GM21737 (cell line): Measurements from ENCODE around the gene FGF9.

ENCODE experiments used
- ATAC-seq: cut with Tn5 transposase; IDR thresholded peaks from one replicate; pipeline ENCODE4 v1.9.1; 2021; ENCODE audit warnings: mild to moderate bottlenecking, moderate library complexity; ENCODE audit not compliant: unreplicated experiment

Gene FGF9

DNA sequence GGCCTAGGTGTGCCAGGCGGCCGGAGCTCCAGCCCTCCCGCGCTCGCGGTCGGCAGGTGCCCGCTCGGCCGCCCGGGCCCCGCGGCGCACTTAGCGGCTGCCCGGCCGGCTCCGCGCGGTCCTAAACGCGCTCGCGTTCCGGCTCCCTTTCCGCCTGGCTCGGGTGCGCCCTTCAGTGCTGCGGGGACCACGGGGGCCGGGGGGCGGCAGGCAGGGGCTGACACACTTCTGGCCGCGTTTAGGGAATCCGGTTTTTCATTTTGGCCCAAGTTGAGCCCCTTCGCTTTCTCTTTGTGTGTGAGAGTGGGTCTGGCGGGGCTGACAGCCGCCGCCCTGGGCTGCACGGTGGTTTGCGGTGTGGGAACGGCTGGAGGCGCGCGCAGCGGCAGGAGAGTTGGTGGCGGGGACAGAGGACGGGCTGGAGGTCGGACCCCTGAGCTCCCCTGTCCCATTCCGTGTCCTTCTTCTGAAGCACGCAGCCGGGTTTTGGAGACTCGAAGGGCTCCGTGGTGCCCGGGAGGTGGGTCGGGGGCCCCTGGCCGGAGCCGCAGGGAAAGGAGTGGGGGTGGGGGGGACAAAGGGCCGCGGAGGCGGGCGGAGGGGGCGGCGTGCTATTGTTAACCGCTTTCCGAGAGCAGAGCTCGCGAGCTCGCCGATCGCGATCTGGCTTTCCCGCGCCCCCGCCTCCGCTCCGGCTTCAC is 3.1 kb downstream of the FGF9 start:
- ATAC-seq = peak; percentile 31

DNA sequence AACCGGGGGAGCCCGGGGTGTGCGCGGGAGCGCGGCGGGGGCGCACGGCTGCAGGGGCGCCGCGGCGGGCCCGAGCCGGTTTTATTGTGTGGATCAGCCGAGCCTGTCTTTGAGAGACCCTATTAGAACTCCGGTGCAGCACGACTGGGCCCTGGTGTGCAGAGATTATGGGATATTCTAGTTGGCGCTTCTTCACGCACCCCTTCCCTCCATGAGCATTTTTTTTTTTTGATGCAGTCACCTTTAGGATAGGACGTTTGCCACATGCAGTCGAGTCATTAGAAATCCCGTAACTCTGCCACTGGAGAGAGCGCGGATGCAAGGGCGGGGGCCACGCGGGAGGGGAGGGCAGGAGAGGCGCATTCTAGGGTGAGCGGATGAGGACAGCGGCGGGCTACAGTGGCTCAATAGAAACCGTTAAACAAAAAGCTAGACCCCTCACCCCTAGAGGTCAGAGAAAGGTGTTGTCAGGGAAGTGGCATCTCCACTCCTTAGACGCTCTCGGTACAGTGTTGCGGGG is 3.7 kb downstream of the FGF9 start:
- ATAC-seq = no peak

DNA sequence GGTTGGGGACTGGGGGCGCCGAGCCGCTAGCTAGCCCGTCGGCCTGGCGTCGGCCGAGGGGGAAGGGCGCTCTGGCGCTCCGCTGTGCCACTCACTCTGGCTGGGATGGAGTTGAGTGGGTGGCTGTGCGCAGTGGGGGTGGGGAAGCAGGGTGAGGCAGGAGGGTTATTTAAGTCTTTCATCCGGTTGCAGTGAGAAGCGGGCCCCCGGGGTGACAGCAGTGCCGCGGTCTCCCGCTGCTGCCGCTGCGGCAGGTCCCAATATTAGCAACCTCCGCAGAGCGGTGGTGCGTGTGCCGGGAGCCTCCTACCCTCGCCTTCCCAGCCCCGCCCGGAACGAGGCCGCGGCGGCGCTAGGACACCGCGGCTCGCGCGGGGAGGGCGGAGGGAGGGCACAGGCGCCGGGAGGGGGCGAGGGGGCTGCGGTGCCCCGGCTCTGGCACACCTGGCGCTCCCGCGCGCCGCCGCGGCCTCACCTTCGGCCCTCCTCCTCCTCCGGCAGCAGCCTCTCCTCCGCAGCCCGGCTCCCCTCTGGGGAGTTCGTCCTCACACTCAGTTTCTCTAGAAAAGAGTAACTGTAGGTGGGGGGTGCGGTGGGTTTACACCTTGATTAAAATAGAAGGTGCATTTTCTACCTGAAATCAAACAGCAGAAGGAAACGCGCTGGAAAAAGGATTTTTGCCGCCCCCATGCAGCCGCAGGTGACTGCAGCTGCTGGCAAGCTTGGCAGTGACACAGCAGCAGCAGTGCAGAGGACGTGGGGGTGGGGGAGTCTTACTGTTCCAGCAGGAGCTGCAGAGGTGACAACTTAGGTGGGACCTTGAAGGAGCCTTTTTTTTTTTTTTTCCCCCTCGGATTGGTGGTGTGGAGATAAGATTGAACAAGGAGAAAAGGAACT is 4.5 kb downstream of the FGF9 start:
- no peak for ATAC-seq

DNA sequence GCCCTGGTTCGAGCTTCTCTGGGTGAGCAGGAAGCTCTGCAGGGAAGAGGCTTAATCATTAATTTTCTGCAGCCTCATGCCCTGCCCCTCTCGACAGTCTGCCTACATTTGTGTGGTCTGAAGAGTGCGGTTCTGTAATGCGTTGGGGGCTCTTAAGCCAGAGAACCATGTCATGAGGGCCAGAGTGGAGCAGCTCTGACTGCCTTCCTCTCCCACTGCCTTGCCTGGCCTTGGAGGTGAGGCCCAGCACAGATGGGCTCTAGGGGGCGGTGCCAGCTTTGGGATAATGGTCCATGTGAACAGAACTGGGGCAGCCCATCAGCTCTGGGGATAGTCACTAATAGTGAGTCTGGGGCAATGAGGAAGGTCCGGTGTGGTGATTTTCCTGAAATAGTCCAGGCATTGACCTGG is 5.7 kb downstream of the FGF9 start:
- ATAC-seq = no peak

DNA sequence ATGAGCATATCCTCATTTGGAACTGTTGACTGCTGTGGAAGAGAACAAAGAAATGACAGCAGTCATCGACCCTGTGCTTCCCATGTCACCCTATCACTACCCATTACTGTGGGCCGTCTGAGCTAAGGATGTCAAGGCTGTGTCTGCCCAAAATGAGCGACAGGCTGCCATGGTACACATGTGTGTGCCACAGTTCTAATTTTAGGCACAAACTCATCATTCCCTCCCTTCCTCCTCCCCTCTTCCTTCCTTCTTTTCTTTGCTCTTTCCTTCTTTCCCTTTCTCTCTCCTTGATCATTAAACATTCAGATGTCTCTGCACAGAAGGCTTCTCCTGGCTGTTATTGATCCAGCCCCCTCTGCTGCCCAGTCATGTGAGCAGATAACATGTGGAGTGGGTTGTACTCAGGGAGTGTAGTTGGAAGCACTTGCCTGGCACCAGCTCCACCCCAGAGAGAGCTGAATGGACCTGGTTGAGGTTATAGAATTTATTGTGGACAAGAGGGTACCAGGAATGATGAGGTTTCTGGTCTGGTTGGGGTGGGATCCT is 6.3 kb downstream of the FGF9 start:
- ATAC-seq = no peak

DNA sequence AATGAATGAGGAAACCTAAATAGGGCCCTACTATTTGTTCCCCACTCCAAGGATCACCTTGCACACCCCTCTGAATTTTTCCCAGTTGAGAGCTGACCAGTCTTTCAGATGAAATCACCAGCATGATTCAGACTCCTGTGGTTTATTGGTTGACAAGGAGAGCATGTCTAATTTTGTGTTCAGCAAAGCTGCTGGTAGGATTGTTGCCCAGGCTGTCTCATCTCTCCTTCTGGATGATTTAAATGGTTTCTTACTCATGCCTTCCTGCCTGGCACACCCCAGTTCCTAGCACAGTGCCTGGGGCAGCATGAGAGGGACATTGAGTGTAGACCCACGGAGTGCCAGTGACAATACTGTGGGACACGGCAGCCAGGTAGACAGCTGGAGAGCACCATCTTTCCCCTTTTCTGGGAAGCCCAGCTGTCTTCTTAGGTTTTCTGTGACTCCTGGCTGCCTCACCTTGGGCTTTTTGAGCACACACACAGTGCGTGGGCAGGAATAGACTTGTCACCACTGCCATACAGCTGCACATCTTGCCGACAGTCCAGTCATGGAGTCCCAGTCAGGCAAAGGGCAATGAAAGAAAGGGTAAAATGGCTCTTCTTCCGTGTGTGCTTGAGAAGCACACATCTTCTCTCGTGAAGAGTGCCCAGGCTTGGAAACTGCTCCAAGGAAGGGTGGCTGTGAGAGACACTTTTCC is 12.3 kb downstream of the FGF9 start:
- no peak for ATAC-seq

DNA sequence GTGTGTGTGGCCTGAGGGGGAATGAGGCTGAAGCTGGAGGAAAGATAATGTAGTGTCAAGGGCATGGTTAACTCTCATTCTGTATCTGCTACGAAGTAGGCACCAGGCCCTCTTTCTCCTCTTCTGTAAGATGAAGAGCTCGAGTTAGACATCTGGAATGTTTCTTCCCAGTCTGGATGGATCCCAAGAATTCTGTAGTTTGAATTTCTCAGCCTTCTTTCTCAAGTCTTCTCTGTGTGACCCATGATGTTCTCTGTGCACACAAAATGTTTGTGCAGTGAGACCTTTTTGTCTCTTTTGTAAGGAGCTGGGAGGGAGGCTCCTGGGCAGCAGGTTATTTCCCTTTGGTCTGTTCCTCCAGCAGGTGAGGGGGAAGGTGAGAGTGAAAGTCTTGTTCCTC is 13.7 kb downstream of the FGF9 start:
- ATAC-seq = no peak

DNA sequence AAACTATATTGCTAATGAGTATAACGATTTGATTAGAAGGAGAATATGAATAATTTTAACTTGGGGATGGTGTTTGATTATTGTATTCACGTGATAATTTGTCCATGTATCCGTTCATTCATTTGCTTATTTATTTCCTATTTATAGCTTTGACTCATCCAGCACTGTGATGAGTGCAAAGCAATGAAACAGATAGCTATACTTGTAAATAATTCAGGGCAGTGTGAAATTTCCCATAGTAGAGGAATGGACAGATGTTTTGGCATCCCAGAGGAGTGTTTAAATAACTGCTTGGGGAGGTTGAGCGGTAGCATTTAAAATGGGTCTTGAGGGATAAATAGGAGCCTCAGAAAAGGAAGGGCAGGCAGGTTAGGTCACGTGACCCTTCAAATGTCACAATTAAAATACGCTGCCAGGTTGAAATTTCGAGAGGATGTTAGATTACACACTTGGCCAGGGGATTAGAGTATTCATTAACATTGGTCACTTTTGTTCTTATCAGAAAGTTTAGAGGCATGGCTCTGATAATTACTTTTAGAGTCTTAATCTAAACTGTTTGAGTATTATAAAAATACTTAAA is 14.7 kb downstream of the FGF9 start:
- ATAC-seq = no peak

DNA sequence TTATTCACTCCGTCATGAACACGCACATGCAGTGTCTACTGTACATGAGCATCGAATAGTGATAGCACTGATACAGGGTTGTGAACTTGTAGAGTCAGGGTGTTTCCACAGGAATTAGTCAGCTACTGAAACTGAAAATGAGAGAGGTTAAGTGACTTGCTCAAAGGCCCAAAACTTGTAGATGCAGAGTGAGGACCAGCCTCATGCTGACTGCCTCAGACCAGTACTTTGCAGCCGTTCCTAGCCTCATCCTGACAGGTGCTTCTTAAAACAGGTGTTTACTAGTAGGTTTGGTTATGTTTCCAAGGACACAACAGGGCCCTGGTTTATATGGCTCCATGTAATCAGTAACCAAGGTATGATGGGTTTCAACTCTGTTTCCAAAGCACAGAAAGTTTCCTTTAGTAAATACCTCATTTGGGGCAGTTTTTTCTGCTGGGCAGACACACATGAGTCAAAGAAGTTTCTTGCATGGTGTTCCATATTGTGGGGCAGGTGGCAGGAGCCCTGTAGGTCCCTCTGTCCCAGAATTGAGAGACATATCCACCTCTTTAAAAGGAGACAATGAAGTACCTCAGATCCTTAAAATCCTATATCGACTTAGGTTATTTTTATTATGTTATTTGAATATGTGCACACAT is 16.0 kb downstream of the FGF9 start:
- ATAC-seq = peak; percentile 95

DNA sequence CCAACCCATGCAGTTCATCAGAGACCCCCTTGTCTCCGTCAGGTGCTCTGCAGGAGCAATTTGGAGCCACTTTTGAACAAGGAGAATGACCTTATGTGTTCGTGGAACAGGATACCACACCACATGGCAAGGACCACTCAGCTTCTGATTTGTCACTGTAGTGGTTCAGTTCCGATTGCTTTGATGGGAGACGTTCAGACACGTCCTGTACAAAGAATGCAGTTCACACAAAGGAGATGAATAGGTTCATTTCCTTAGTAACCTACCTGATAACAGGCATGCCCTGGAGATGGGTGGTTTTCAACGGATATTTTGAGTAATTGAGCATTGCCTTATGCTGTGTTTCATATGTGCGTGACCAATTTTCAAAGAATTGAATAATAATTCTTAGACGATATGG is 17.2 kb downstream of the FGF9 start:
- ATAC-seq = no peak

DNA sequence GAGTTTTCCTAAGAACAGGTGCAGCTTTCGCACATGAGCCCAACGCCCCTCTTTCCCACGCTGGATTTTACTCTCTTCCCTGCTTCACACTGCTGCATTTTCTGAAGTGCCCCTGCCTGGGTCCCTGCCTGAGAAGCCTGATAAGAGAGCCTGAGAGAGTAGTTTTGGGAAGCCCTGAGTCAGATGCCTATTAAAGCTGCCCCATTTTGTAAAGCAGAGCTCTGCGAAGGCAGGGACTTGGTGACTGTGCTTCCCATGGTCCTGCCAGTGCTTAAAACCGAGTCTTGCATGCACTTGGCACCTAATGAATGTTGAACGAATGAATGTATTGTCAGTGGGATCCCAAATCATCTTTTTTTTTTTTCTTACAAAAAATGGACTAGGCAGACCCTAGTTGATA is 18.2 kb downstream of the FGF9 start:
- ATAC-seq = no peak

DNA sequence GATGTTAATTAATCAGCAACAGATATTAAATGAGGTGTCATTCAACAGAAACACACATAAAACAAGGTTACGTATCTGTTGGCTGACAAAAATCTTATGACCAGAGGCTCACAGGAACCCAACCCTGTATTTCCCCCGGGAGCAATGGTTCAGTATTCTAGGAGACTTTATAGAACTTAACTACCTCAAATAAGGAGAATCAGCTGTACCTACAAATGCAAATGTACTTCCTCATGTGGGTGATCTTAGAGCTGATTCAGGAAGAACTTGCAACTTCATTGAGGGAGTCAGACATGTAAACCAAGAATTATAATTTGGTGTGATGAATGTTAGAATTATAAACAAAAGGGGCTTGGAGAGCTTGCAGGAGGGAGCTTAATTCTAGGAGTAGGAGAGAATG is 20.1 kb downstream of the FGF9 start:
- no peak for ATAC-seq

DNA sequence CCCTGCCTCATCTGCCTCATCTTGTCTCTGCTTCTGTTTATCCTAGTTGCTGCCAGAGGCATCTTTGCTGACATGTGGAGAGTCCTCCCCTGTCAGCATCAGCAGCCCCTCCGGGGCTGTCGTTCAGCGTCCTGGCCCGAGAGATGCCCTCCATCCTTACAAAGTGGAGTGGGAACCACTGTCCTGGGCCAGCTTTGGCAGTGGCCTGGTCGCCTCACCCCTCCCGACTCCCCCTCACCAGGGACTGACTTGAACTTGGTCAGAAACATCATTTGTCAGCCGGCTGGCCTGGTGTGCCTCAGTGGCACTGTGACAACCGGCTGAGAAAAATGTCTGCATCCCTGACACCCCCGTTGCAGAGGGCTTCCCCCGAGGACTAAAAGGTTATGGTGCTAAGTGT is 20.6 kb downstream of the FGF9 start:
- ATAC-seq = no peak

DNA sequence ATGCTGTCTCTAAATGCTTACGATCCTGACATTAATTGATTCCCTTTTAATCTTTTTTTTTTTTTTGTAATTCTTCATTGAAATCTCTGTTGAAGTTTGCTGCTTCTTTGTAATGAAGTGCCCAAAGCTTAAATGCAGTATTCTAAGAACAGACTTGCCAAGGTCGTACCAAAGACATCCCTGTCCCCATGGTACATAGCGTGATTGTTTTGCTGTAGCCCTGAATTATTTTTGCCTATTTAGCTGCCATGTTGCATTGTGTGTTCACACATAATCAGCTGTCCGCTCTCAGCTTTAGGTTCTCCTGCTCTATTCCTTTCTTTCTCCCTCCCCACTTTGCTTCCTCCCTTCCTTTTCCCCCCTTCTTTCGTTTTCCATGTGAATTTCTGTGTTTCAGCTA is 21.1 kb downstream of the FGF9 start:
- ATAC-seq = no peak

DNA sequence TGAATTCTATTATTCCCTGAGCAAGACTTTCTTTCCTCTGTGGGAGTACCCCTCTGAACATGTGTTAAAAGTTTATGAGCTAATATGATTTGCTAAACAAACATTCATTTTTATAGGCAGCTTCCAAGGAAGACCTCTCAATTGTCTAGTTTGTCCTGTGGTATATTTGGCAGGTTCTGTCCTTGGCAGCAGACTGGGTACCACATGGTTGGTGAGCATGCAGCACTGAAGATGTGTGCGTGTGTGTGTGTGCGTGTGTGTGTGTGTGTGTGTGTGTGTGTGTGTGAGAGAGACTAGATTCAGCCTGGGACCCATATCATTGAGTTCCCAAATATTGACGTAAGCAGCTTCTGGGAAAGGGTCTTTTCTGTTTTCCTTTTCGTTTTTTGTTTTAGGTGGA is 24.0 kb downstream of the FGF9 start:
- no peak for ATAC-seq

DNA sequence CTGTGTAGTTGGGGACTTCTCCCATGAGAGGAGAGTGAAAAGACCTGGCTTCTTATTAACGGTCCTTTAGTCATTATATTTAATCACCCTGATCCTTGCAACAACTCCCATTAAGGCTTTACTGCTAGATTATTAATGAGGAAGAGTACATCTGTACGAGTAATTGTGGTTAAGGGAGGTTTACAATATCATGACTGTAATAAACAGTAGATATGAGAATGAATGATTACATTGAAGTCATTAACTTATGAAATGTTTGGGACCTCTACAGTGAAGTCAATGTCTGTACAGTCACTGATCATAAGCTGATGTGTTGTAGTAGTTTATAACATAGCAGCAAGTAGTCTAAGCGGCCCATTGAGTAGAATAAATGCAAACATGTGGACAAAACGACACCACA is 24.7 kb downstream of the FGF9 start:
- ATAC-seq = no peak

DNA sequence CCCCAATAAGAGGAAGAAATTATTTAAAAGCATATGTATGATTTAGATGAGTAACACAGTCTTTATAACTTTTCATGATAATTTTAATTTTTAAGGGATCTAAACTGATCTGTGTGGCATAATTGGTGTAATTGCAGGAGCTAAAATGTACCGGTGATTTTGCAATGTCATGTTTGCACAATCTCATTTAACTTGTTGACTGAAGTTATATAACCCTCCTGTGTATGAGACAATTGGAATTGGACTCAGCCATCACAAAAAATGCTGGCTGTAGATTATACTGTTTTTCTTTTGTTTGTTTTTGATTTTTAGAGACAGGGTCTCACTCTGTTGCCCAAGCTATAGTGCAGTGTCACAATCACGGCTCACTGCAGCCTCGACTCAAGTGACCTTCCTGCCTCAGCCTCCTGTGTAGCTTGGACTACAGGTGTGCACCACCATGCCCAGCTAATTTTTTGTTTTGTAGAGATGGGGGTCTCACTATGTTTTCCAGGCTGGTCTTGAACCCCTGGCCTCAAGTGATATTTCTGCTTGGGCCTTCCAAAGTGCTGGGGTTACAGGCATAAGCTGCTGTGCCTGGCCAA is 26.1 kb downstream of the FGF9 start:
- ATAC-seq = no peak

DNA sequence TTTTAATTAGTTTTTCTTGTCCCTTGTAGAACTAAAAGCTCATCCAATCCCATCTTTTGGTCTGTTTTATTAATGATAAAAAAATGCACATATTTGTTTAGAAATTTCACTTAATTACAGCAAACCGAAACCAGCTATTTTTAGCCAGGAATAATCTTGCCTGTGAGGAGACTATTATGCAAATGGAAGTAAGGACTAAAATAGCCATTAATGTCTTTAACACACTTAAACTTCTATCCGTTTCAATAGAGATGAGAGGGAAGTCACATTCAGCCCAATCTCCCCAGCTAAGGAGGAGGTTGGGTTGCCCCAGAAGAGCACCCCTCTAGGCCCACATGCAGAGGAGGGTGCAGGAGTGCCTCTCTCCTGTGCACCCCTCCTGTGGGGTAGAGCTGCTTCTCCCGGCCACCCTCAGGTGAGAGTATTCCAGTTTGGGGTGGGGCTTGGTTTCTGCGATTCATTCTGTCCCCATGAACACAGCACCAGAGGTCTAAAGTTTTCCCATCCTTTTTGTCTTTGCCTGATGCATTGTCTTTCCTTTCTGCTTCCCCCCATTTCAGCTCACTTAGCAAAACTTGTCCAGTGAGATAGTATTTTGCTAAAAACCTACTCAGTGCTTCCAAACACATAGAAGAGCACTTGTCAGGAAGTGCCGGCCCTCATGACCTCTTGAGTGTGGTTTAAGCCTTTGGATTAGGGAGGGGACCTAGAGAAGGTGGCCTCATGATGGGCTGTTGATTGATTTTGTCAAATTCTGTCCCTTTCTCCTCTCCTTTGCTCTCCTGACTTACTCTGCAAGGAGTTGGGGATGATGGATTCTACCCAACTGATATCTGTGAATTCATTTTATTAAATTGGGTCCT is 28.2 kb downstream of the FGF9 start:
- no peak for ATAC-seq

DNA sequence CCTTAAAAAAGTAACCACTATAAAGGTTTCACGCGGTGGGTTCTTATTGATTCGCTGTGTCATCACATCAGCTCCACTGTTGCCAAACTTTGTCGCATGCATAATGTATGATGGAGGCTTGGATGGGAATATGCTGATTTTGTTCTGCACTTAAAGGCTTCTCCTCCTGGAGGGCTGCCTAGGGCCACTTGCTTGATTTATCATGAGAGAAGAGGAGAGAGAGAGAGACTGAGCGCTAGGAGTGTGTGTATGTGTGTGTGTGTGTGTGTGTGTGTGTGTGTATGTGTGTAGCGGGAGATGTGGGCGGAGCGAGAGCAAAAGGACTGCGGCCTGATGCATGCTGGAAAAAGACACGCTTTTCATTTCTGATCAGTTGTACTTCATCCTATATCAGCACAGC is 30.6 kb downstream of the FGF9 start:
- ATAC-seq = no peak
